Astrocyte (in vitro differentiated cells and primary cell): ENCODE measurements around the gene NCOA1.
"Not testable (repeated sequence)": the region's sequence is repeated elsewhere in the genome, so short reads cannot be mapped to it uniquely, and the experiment has no call there.

ENCODE experiments used
- EZH2 ChIP-seq: IDR thresholded peaks from 2 replicates; pipeline ENCODE4 v1.6.1; 2012; ENCODE audit warnings: mild to moderate bottlenecking, low read length, inconsistent platforms; ENCODE audit not compliant: insufficient read depth
- TF ChIP-seq, protein P1 (sequence below): IDR thresholded peaks from 2 replicates; pipeline ENCODE4 v1.5.1; 2011; ENCODE audit warnings: low read depth, mild to moderate bottlenecking, inconsistent platforms, low read length, moderate library complexity; ENCODE audit not compliant: insufficient read depth

DNA sequence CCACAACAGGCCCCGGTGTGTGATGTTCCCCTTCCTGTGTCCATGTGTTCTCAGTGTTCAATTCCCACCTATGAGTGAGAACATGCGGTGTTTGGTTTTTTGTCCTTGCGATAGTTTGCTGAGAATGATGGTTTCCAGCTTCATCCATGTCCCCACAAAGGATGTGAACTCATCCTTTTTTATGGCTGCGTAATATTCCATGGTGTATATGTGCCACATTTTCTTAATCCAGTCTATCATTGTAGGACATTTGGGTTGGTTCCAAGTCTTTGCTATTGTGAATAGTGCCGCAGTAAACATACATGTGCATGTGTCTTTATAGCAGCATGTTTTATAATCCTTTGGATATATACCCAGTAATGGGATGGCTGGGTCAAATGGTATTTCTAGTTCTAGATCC is 309.4 kb downstream of the NCOA1 start:
- TF ChIP-seq EZH2 = not testable (repeated sequence)
- TF ChIP-seq, protein P1, sequence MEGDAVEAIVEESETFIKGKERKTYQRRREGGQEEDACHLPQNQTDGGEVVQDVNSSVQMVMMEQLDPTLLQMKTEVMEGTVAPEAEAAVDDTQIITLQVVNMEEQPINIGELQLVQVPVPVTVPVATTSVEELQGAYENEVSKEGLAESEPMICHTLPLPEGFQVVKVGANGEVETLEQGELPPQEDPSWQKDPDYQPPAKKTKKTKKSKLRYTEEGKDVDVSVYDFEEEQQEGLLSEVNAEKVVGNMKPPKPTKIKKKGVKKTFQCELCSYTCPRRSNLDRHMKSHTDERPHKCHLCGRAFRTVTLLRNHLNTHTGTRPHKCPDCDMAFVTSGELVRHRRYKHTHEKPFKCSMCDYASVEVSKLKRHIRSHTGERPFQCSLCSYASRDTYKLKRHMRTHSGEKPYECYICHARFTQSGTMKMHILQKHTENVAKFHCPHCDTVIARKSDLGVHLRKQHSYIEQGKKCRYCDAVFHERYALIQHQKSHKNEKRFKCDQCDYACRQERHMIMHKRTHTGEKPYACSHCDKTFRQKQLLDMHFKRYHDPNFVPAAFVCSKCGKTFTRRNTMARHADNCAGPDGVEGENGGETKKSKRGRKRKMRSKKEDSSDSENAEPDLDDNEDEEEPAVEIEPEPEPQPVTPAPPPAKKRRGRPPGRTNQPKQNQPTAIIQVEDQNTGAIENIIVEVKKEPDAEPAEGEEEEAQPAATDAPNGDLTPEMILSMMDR = not testable (repeated sequence)
